ENCODE results near the gene RAB4B. TPM values are rescaled to one million over a fixed set of nuclear protein-coding genes. Genes with fewer than 3 reads are reported as not detected.
A peak's percentile ranks its signal among the peaks of the same experiment; 100 is the strongest.

The RAB4B gene
- total RNA-seq, 2 experiments from 2014 or later: 26.6 to 26.9 TPM

DNA sequence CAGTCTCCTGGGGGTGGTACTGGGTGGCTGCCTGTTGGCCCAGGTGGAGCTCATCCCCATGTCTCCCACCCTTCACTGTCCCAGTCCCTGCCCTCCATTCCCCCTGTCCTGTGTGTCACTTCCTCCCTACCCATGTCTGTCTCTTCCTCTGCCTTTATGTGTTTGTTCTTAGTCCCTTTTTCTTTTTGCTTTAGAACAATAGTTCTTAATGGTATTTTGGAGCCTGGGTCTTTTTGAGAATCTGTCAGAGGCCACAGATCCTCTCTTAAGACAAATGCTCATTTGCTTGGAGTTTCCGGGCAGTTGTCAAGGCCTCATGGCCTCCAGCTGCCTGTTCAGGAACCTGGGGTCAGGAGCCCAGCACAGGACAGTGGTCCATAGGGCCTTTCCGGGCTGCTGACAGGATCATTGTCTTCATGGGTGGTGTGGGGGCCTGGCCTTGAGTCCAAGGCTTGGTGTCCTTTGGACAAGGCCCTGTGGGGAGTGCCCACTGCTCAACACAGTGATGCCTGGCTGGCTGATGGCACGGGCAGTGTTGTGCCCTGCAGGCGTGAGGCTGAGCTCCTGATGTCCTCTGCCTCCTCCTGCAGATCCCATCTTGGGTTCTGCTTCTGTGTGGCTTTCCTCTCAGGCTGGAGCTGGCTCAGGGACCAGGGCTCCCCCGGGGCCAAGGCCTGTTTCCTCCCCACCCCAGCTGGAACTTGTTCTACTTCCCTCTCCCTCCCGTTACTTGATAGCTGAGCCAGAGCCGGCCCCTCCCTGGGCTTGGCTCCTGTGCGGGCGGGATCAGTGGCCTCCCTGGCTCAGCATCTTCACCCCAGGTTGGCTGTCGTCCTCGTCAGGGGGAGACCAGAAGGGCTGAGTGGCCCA is 24.5 kb downstream of the RAB4B start:
- intact Hi-C loops (cut with DNase I, micrococcal nuclease): loop anchor here (2.0 to 5.0 kb wide), 3 partner anchors 86 to 190 kb away; partner anchors contain the start of genes COQ8B (in 1 of the 2) and ITPKC (in 1 of the 2)
- Mint-ChIP-seq H3K36me3 (ENCODE audit: low read depth) (peaks cover 69% of the 10 kb centered on the region), H3K4me3 (peak overlapping the region; percentile 96), H3K27ac (peak overlapping the region; percentile 90), H3K27me3 (no peaks in the 10 kb centered on the region), H3K4me1 (ENCODE audit: low read depth) (peaks cover 82% of the 10 kb centered on the region), H3K9me3 (no peaks in the 10 kb centered on the region)
- peaks cover 87% of the 10 kb centered on the region for H3K4me1 ChIP-seq (ENCODE audit: insufficient read depth, low read length)
- H3K27me3 ChIP-seq (ENCODE audit: control insufficient read depth in 1 of 2, insufficient read depth in 2 of 2, low read length in 2 of 2): no peaks in the 10 kb centered on the region
- peak overlapping the region; percentile 96 for H3K4me3 ChIP-seq (ENCODE audit: low read length)
- H3K9me3 ChIP-seq (ENCODE audit: control insufficient read depth in 1 of 2, insufficient read depth in 1 of 2, low read length in 2 of 2): no peaks in the 10 kb centered on the region
- POLR2A ChIA-PET: interaction anchor here (0.8 to 6.9 kb wide), 7 partner anchors 10 to 461 kb away, joined by 3 to 198 read pairs (median 5); partner anchors contain the start of genes ACTMAP, MIA, RAB4B and SNRPA
- TF ChIP-seq, protein P1, sequence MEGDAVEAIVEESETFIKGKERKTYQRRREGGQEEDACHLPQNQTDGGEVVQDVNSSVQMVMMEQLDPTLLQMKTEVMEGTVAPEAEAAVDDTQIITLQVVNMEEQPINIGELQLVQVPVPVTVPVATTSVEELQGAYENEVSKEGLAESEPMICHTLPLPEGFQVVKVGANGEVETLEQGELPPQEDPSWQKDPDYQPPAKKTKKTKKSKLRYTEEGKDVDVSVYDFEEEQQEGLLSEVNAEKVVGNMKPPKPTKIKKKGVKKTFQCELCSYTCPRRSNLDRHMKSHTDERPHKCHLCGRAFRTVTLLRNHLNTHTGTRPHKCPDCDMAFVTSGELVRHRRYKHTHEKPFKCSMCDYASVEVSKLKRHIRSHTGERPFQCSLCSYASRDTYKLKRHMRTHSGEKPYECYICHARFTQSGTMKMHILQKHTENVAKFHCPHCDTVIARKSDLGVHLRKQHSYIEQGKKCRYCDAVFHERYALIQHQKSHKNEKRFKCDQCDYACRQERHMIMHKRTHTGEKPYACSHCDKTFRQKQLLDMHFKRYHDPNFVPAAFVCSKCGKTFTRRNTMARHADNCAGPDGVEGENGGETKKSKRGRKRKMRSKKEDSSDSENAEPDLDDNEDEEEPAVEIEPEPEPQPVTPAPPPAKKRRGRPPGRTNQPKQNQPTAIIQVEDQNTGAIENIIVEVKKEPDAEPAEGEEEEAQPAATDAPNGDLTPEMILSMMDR (IDR thresholded peaks at IDR 0.05): no peak
- ATAC-seq (ENCODE audit: poor library complexity) (no peak), DNase-seq (peak in 3 of 14 experiments; percentile 31 to 39 (median 38))
- H3K36me3 ChIP-seq (ENCODE audit: insufficient read depth, low read length): peaks cover 39% of the 10 kb centered on the region
- CTCF ChIA-PET: no interaction called here
- peak overlapping the region; percentile 80 to 86 for H3K27ac ChIP-seq (ENCODE audit: low read depth in 1 of 2, low read length in 2 of 2)

DNA sequence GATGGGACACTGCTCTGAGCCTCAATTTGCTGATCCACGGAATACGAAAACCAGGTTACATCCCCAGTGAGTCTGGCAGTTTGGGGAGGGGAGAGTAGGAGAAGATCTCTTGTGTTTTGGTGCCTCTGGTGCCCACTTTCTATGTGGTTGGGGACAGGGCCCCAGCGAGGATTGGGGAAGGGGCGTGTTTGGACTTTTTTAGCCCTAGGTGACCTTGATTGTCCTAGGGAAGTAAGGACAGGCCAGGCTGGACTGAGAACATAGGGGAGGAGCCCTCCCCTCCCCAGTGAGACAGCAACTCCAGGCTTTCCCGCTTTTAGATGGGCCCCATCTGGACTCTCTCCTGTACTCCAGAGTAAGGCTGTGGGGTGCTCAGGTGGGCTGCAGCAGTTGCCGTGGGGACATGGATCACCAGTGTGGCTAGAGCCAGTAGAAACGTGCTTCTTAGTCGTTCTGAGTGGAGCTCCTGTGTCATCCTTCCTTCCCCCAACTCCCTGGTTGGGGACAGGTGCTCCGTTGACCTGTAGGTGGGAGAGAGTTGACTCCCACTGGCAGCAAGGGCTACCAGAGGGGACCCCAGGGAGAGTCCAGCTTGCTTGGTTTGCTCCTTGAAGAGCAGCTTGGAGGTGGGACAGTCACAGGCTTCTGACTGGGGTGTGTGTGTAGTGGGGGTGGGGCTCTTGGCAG is 25.3 kb downstream of the RAB4B start:
- peaks cover 73% of the 10 kb centered on the region for H3K36me3 Mint-ChIP-seq (ENCODE audit: low read depth)
- no peaks in the 10 kb centered on the region for H3K9me3 ChIP-seq (ENCODE audit: control insufficient read depth in 1 of 2, insufficient read depth in 1 of 2, low read length in 2 of 2)
- H3K9me3 Mint-ChIP-seq: no peaks in the 10 kb centered on the region
- H3K4me3 Mint-ChIP-seq: peak overlapping the region; percentile 96
- peak overlapping the region; percentile 80 to 86 for H3K27ac ChIP-seq (ENCODE audit: low read depth in 1 of 2, low read length in 2 of 2)
- peaks cover 79% of the 10 kb centered on the region for H3K4me1 Mint-ChIP-seq (ENCODE audit: low read depth)
- no peaks in the 10 kb centered on the region for H3K27me3 ChIP-seq (ENCODE audit: control insufficient read depth in 1 of 2, insufficient read depth in 2 of 2, low read length in 2 of 2)
- peaks cover 46% of the 10 kb centered on the region for H3K36me3 ChIP-seq (ENCODE audit: insufficient read depth, low read length)
- H3K27ac Mint-ChIP-seq: peak overlapping the region; percentile 90
- peaks cover 87% of the 10 kb centered on the region for H3K4me1 ChIP-seq (ENCODE audit: insufficient read depth, low read length)
- peak overlapping the region; percentile 96 for H3K4me3 ChIP-seq (ENCODE audit: low read length)
- DNase-seq: no peak
- ATAC-seq (ENCODE audit: poor library complexity): no peak
- ChIA-PET CTCF (no interaction called here), POLR2A (interaction anchor here (0.8 to 6.9 kb wide), 5 partner anchors 16 to 460 kb away, joined by 3 to 198 read pairs (median 5); partner anchors contain the start of genes MIA and RAB4B)
- no peaks in the 10 kb centered on the region for H3K27me3 Mint-ChIP-seq
- TF ChIP-seq, protein P1 (IDR thresholded peaks at IDR 0.05): no peak
- intact Hi-C loops (cut with DNase I, micrococcal nuclease): loop anchor here (2.0 to 5.0 kb wide), 3 partner anchors 87 to 191 kb away; partner anchors contain the start of genes COQ8B (in 1 of the 2) and ITPKC (in 1 of the 2)
